Uterus (tissue), 2 donors: ENCODE results near the gene GPR31.

Experiments
- CTCF ChIP-seq, 4 experiments: fragments of 200-600 bp in 2 of 4; fragments of 450-650 bp in 2 of 4; sonication (generic) in 2 of 4; IDR thresholded peaks; one replicate each; pipeline ENCODE4 v1.5.1; 2016 to 2019; ENCODE audit warnings: antibody characterized with exemption in 4 of 4, mild to moderate bottlenecking in 2 of 4, moderate library complexity in 1 of 4
- POLR2A ChIP-seq, 2 donors: fragments of 450-650 bp; IDR thresholded peaks; one replicate each; pipeline ENCODE4 v1.6.1; 2016; ENCODE audit warnings: antibody characterized with exemption in 2 of 2, mild to moderate bottlenecking in 1 of 2, moderate library complexity in 1 of 2

- no peak for TF ChIP-seq CTCF (IDR thresholded peaks at IDR 0.05)
- no peak for TF ChIP-seq POLR2A (IDR thresholded peaks at IDR 0.05)
These were observed at the start of gene GPR31 for GRCh38 chr6:167157863-167158262.
